ENCODE data around the gene BDH1. TPM values are rescaled to one million over a fixed set of nuclear protein-coding genes. Genes with fewer than 3 reads are reported as not detected.
A peak's percentile ranks its signal among the peaks of the same experiment; 100 is the strongest.
"Not testable (repeated sequence)": the region's sequence is repeated elsewhere in the genome, so short reads cannot be mapped to it uniquely, and the experiment has no call there.

Gene BDH1
- total RNA-seq, 1 experiment from 2014 or later: 24.7 TPM

DNA sequence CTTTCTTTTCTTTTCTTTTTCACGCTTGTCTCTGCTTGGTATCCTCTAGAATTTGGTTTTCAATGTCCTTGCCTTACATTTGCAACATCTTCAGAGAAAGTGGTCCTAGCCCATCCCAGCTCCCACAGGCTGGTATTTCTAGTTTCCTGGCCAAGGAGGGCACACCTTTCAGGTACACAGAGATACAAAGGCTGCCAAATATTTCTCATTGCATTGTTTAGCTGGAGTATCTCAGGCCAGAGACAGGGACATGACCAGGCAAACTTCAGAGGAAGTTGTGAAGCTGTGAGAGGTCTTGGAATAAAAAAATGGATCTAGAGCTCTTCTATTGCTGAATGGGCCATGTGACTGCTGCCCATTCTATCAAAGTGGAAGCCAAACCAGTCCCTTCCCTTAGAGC is 68.9 kb downstream of the BDH1 start:
- DNase-seq (ENCODE audit: low read depth): no peak

DNA sequence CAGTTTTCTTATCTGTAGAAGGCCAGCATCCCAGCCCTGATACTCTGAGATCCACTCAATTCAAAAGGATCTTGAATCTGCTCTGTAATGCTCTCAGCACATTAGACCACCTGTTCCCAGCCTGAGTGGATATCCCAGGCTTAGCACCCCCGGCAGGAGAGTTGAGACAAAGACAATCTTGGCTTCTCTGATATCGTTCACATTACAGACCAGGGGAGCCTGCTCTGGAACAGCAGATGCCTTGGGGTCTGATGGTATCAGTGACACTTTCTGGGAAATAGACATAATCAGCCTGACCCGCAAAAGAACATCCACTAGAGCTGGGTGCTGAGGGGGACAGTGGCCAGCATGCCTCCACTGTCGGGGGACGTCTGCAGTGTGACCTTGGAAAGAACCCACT is 70.6 kb downstream of the BDH1 start:
- DNase-seq (ENCODE audit: low read depth): no peak

DNA sequence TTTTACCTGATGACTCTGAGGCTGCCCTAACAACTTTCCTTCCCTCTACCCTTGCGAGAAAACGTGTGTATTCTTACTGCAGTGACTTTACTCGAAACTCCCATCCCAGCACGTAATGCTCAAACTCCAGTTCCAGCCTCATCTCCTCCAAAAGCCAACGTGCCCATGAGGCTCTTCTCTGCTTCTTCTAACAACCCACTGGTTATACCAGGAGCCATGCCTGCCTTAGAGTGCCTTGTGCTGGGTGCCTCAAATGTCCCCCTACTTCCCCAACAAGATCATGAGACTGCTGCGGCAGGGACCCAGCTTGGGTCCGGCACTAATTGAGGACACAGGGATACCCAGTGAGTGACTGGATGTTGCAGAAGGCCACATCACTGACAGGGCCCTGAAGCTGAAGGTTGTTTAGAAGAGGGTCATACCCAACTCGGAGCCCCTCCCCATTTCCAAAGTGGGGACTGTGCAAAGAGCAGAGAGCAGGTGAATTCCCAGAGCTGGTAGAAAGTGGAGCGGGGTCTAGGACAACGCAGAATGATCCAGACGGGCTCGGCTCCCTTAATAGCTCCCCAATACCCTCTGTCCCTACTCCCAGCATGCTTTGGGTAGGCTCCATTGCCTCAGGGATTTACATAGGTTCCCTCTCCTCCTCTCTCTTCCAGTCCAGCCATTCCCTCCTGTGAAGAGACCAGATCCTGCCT is 71.4 kb downstream of the BDH1 start:
- DNase-seq (ENCODE audit: low read depth): no peak

DNA sequence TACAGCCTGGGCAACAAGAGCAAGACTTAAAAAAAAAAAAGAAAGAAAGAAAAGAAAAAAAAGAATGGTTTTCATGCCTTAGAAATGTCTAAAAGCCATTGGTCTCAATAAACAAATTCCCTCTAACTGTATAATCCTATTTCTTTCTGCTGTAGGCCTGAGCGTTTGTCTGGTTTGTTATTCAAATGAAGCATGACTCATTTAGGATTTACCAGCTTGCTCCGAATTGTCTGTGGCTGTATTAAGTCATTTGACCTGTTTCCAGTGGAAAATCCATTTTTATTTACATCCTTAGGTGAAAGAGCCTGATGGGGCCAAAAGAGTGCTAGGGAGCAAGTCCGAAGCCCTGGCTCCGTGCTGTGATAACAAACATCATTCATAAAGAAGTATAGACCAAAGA is 73.8 kb downstream of the BDH1 start:
- peak; percentile 86 for DNase-seq (ENCODE audit: low read depth)

DNA sequence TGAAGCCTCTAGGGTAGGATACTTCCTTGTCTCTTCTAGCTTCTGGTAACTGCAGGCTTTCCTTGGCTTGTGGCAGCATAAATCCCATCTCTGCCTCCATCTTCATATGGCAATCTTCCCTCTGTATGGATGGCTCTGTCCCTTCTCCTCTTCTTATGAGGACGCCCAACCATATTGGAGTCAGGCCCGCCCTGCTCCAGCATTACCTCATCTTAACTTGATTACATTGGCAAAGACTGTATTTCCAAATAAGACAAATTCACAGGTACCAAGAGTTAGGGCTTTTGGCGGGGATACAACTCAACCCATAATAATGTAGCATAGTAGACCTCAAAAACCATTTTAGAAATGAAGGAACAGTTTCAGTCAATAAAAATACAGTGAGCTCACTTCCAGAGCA is 75.4 kb downstream of the BDH1 start:
- no peak for DNase-seq (ENCODE audit: low read depth)

DNA sequence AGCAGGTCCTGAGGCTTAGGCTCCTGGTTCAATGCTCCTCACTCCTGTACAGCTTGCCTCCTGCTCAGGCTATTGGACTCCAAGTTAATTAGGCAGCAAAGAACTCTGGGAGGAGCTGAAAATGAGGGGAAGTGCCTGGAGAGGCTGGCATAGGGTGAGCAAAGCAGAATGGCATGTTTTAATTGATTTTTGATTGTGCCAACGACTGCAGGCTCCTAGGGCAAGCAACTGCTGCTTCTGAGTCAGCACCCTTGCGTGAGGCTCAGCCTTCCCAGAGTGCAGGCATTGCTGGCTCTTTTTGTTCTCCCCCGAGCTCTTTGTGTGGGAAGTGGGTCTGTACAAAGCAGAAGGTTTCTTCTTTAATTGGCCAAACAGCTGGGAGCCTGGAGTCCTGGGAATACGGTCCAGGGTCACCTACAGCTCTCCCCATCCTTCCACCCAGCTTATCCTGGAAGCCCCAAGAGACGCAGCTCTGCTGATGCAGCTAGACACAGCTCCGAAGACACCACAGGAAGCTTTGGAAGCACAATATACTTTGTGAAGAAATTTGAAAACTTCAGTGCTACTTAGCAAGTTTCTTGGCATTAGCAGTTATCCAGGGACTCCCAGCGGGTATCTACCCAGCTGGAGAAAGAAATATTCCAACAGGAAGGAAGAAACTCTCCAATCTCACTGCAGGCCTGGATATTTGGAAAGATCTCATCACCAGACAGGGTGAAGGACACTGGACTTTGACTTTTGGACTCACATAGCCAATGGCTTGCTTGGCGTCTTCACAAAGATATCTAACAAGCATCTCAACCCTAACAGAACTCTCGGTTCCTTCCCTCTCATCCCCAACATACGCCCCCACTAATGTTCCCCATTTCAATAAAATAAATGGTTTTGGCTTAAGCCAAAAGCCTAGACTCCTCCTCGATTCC is 76.8 kb downstream of the BDH1 start:
- DNase-seq (ENCODE audit: low read depth): peak; percentile 98

DNA sequence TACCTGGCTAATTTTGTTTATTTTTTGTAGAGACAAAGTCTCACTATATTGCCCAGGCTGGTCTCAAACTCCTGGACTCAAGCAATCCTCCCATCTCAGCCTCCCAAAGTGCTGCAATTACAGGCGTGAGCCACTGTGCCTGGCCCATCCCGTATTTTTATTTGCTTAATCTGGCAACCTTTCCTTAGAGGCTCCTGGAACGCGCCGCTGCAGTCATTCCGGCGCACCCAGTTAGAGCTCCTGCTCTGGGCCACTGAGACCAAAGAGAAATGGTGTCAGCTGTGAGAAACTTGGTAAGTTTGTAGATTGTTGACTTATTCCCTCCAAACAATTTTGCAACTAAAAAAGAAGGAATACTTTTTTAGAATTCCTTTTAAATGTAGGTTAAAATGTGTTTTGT is 78.0 kb downstream of the BDH1 start:
- DNase-seq (ENCODE audit: low read depth): not testable (repeated sequence)

DNA sequence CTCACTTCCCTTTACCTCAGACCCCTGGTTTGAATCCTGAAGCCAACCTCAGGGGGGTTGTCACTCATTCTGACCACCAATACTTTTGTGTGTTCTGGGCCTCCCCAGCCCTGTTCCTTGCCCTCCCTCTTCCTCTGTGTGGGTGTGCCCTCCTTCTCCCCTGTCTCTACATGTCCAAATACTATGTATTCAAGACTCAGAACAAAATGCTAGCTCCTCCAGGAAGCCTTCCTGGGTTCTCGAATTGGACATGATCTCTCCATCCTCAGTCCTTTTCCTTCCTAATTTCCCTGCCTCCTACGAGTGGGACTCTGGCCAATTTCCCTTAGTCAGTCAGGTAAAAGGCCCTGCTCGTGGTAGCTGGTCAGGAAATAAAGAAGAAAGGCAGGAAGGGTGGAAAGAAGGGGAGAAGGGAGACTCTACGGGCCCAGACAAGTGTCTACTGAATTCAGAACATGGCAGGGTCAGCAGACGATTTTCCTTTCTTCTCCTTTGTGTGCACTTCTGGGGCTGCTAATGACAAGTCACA is 79.7 kb downstream of the BDH1 start:
- DNase-seq (ENCODE audit: low read depth): no peak

DNA sequence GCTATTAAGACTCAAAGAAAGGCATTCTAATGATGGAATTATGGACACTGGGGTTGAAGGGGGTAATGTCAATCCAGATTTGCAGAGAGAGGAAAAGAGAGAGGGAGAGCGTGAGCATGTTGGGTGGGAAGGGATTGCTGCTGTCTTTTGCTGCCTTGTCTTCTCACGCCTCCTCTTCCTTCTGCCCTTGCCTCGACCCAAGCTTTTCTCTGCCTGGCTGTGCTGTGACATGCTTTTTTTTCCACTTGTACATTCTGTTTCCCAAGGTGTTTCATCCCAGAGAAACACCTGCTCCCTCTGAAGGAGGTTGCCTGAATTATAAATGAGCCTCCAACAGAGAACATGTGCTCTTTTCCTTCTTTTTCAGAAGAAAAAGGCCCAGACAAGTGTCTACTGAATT is 80.3 kb downstream of the BDH1 start:
- DNase-seq (ENCODE audit: low read depth): no peak

DNA sequence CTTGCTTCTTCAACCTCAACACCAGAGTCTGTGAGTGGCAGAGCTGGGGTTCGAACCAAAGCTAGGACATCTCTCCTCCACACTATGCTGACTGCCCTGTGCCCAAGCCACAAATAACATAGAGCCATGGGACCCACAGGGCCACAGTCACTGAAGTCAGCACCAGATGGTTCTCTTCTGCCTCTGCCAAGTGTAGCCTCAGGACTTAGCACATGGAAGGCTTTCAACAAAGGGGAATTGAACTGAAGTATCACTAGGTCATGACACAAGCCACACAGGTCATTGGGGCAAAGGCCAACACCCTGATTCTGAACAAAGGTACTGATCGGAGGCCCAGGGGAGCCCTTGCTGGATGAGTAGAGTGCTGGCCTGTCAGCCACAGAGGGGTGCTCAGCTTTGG is 83.6 kb downstream of the BDH1 start:
- DNase-seq (ENCODE audit: low read depth): no peak

DNA sequence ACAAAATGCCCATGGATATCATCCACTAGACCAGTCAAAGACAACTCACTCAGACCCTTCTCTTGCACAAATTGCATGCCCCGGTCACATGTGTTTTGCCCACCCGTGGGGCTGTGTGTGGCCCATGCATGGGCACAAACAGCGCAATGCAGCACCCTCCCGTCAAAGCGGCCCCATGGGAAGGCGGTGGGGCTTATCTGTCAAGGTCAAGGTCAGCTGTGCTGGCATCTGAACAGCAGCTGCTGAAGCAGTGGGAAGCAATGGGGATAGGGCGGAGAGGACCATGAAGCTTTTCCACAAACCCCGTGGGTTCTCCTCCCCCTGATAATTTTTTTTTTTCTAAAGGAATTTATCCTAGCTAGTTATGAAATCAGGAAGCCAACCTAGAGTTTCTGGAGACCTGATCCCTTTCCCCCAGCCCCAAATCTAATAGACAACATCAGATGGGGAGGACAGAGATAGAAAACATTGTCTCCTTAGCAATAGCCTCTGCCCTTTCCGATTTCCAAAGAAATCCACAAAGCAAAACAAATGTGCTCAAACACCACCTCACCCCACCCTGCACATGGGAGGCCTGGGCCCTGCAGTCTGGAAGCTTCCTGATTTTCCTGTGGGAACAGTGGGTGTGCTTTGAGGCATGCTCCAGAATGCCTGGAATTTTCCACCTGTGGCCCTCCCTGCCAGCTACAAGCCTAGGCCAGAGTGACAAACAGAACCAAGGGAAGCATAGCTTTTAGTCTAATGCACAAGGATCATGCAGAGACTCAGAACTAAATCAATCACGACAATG is 84.4 kb downstream of the BDH1 start:
- no peak for DNase-seq (ENCODE audit: low read depth)

DNA sequence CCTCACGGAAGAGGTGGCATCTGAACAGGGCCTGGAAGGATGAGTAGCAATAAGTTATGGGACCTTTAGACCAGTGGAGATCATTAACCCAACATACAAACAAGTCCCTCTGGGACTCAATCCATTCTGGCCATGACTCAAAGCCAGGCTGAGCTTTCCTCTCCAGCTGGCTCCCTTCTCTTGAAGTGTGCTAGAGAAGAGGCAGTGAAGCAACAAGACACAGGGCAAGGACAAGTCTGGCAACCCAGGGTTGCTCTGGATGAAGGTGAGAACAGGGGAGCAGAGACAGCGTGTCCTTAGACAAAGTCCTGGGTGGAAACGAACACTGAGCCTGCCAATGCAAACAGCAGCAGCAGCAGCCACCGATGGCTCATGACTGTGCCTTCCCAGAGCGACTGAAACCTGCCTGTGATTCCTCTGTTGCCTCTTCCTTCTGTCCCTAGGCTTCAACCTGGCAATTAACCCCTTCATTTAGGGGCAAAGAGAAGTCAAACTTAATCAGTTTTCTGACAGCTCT is 86.8 kb downstream of the BDH1 start:
- no peak for DNase-seq (ENCODE audit: low read depth)

DNA sequence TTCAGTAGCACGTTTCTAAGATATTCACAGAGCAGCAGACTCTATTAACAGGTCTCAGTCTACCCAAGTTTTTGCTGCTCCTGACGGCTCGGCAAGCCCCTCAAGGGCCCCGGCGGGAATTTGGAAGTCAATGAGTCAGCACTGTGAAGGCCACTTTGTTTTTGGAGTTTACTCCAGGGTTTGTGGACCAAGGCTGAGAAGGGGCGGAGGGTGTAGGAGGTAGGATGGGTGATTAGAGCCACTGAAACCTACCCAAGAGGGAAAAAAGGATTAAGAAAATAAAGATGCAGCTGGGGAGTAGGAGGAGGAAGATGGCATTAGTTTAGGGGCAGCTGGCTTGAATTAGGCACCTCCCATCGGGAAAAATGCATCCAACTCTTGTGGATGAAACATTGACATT is 87.6 kb downstream of the BDH1 start:
- DNase-seq (ENCODE audit: low read depth): no peak

DNA sequence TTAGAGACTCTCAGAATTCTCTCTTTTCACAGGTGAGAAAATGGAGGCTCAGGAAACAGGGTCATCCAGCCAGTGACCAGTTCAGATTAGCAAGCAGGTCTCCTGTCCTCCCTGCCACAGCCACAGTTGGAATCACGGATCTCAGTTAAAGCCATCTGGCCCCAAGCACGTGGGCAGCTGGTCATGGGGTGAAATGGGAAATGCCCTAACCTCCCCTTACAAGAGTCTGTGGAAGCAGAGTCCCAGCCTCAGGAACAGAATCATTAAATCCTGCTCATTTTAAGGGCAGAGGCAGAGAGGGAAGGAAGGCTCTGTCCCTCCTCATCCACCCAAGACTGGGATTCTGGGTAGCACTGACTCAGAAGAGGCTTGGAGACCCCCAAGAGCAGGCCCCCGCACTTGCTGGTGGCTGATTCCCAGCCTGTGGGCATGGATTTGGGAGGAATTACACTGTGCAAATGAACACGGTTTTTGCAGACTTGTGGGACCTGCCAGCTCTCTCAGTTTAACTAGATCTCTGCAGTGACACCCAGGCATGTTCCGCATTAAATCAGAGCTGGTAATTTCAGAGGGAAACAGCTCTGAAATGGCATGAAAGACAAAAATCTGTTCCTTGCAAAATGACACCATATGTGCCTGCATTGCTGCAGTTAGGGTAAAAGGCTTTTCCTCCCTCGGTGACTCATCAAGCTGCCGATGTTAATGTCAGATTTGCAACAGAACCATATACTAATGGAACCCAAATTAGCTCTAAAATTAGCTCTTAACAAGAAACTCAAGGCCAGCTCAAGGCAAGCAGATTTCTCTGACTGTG is 89.0 kb downstream of the BDH1 start:
- DNase-seq (ENCODE audit: low read depth): peak; percentile 80

DNA sequence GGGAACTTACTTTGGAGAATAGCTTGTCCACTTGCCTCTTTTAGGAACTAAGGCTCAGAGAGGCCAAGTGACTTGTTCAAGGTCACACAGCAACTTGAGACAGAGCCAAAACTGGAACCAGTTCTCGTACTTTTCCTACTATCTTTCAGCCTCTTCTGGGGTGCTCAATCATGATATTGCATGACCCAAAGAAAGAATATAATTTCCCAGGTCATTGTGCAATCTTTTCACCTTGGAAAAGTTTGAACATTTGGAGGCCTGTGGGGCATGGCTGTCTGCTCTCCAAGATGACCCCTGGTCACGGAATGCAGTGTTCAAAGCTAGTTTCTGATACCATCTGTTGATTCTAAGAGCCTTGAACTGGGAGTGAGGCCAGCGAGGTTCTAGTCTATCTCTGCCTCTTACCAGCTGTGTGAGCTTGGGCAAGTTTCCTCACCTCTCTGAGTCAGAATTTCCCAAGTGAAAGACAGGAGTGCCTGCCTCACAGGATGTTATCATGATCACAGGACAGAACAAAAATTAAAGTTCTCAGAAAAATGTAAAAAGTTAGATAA is 89.7 kb downstream of the BDH1 start:
- peak; percentile 86 for DNase-seq (ENCODE audit: low read depth)

DNA sequence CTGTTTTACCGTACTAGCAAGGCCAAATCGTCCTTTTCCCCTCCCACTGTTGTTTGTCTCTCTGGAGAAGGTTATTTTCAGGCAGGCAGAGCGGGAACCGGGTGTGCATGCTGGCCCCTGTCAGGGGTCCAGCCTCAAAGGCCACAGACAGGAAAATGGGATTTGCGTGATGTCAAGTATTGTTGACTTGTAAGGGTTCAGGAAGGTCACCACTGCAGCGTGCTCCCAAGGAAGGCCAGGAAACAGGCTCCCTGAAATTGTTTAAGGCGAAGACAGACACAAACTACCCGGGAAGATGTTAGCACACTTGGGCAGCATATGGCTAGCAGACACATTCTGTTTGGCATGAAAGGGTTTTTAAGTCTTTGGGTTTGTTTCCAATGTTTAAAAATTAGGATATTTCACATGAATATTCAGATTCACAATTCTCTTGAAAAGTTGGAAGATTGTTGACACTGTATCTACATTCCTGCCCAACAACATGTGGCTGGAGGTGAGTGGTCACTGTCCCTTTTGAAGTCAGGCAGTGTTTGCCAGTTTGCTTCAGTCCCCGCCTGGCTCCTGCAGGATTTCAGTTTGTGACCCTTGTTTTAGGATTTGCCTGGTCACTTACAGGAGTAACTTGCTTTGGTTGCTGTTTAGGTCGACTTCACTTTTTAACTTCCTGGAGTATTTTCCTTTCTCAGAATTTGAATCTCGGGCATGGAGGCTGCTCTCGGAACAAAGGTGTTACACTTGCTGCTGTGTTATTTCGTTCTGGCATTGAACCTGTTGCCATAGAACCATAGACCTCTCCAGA is 90.4 kb downstream of the BDH1 start:
- no peak for DNase-seq (ENCODE audit: low read depth)

DNA sequence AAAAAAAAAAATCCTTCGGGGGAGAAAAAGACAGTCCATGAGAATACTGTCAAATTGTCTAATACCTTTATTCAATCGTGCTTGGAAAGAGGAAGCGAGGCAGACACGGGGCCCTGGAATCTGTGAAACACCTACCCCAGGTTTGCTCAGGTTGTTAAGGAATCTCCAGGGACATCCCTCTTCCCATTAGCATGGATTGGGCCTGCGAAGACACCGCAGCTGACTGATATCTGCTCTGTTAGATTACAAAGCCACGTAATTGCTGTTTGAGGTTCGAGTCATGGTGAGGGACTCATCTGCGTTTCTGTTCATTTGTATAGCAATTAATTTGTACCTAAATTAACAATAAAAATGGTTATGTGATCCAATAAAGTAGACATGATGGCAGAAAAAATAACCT is 91.0 kb downstream of the BDH1 start:
- DNase-seq (ENCODE audit: low read depth): no peak

DNA sequence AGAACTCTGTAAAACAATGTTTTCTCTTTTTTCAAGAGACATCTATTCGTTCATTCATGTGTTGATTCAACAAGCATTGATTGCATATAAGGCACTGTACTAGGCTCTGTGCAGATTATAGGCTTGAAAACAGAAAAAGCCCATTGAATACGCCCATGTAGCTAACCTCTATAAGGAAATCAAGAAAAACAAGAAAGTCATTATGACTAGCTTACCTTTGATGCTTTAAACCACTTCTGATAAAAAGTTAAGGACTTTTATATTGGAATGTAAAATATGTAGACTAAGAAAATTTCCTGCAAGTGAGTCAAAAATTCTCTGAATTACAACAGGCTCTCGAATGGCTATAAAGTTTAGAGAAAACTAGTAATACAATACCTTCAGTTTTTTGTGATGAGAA is 92.5 kb downstream of the BDH1 start:
- DNase-seq (ENCODE audit: low read depth): peak; percentile 65

DNA sequence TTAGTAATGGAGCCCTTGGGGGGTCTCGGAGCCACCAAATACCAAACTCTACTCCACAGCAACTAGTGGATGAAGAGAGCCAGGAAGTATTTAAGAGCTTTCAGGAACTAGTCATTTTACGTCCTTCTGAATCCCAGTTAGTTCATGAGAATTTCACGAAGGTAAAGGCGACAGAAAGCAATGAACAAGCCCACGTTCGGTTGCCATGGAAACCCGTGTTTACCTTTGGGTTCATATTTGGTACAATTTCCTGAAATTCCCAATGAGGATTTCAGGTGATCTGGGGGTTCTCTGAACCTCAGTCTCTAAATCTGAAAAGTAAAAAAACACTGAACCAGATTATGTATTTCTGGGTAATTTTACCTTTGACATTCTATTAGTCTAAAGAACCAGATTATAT is 93.0 kb downstream of the BDH1 start:
- no peak for DNase-seq (ENCODE audit: low read depth)

DNA sequence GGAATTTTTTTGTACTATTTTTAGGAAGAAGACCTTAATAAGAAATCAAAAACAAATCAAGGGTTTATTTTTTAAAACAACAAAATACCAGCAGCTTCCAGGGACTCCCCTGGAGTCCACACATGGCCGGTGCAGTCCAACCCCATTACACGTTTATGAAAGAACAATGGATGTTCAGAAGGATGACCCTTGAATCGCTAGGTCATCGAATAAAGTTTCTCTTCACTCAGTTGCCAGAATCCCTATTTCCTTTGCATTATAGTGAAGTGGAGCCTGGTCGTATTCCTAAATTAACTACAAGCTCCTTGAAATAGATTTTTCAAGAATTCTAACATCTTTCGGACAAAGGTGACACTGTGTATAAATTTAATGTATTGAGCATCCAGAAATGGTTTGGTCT is 95.1 kb downstream of the BDH1 start:
- DNase-seq (ENCODE audit: low read depth): no peak
